Ovary (tissue), 9 donors: ENCODE data around the gene ARID5B. TPM values are rescaled to one million over a fixed set of nuclear protein-coding genes. Genes with fewer than 3 reads are reported as not detected.

Source experiments
- DNase-seq, 5 donors: peaks; one replicate each; pipeline ENCODE4 v3.0.0-alpha.2; 2019 to 2020
- H3K27ac ChIP-seq, 2 donors: fragments of 200-600 bp; one replicate each; pipeline versions ENCODE4 v1.5.1 to v1.8.0; 2019 to 2022
- H3K27me3 ChIP-seq: fragments of 200-600 bp; one replicate; pipeline ENCODE4 v1.8.0; 2022
- H3K36me3 ChIP-seq: fragments of 200-600 bp; sonication (generic); one replicate; pipeline ENCODE4 v1.5.1; 2019
- H3K4me1 ChIP-seq: one replicate; pipeline ENCODE4 v1.8.1; 2013; ENCODE audit warnings: mild to moderate bottlenecking, moderate library complexity; ENCODE audit not compliant: insufficient read depth
- H3K4me3 ChIP-seq: fragments of 200-600 bp; sonication (generic); one replicate; pipeline ENCODE4 v1.5.1; 2017
- H3K9me3 ChIP-seq, 2 donors: fragments of 200-600 bp in 1 of 2; sonication (generic) in 1 of 2; one replicate each; pipeline versions ENCODE4 v1.5.1 to v1.8.1; 2013 to 2019; ENCODE audit warnings: mild to moderate bottlenecking in 1 of 2, moderate library complexity in 1 of 2
- EP300 ChIP-seq: sonication (generic); formaldehyde crosslinking; IDR thresholded peaks from one replicate; pipeline ENCODE4 v1.6.1; 2017; ENCODE audit warnings: antibody characterized with exemption
- POLR2A ChIP-seq: fragments of 450-650 bp; IDR thresholded peaks from one replicate; pipeline ENCODE4 v1.6.1; 2017; ENCODE audit warnings: antibody characterized with exemption, mild to moderate bottlenecking, moderate library complexity
- WGBS, 3 donors: extraction: QIAGEN DNeasy Blood & Tissue Kit in 1 of 3; methylation state at CpG; one replicate each; pipeline versions ENCODE4 v1.1.5 to v1.1.7; 2013 to 2017; 5-methylcytosine and 5-hydroxymethylcytosine counted together
- intact Hi-C, 4 donors: fragments of 100-400 bp; cut with DNase I; formaldehyde crosslinking; loops; one replicate each; pipeline versions ENCODE4 v1.11.0 to v1.15.1; 2022 to 2023
- polyA plus RNA-seq, 2 donors: library from polyadenylated mRNA; stranded (reverse); fragments of 200-250 nt in 1 of 2; fragments of 350-450 nt in 1 of 2; fragmentation: Illumina TruSeq in 1 of 2; extraction: RNeasy Lipid Tissue Mini Kit (QIAGEN cat#74804) in 1 of 2; gene quantifications; one replicate each; pipeline ENCODE4 v1.2.3, GENCODE V29; 2013 to 2014
- total RNA-seq, 7 donors: library from RNA; depleted of rRNA in 2 of 7; stranded (reverse); fragments of >200 nt in 2 of 7; fragmentation: NEBNext Ultra II Directional in 3 of 7; extraction: Animal tissue kit (Norgen Biotek cat#: 25700) in 3 of 7; gene quantifications; one replicate each; pipeline versions ENCODE4 v1.1.0 to v1.2.4, GENCODE V29; 2016 to 2023
- TF ChIP-seq, protein P1 (sequence below), 3 donors: fragments of 450-650 bp in 2 of 3; fragments of 200-600 bp in 1 of 3; IDR thresholded peaks; one replicate each; pipeline versions ENCODE4 v1.5.1 to v1.8.0; 2016 to 2022; ENCODE audit warnings: antibody characterized with exemption in 3 of 3, mild to moderate bottlenecking in 1 of 3
- donor health status: DM: no; HTN: no; CAD: no; lungs with moderate emphysema.
- donor health status: DM: no; HTN: no; CAD: no.
- donor health status: Bipolar disorder and iron deficiency.
- donor health status: DM: yes; HTN: yes; CAD: no.
- donor health status: DM: no; HTN: no; CAD: no.
- donor health status: DM: yes; HTN: yes; CAD: no.

Gene ARID5B
- total and polyA plus RNA-seq, 9 donors, result 18.3 to 61.8 (median 28.3) TPM

DNA sequence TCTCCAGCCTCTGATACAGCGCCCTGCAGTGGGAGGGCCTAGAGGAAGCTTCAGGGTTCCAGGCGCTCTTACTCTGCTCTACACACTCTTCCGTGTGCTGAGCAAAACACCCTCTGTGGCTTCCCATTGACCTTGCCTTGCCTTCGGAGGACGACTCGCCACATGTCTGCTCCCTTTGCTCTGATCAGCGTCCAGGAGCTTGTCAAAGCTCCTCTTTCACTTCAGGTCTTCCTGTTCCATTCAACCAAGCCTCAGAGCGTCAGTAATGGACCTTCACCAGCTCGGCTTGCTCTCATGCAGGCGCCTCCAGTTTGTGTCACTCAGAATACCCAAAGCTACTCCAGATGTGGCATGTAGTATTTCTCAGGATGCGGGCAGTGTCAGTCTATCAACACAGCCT lies 173.9 kb downstream of the ARID5B start:
- H3K4me1 ChIP-seq, result peaks cover 27% of the 10 kb centered on the region
- TF ChIP-seq, protein P1, sequence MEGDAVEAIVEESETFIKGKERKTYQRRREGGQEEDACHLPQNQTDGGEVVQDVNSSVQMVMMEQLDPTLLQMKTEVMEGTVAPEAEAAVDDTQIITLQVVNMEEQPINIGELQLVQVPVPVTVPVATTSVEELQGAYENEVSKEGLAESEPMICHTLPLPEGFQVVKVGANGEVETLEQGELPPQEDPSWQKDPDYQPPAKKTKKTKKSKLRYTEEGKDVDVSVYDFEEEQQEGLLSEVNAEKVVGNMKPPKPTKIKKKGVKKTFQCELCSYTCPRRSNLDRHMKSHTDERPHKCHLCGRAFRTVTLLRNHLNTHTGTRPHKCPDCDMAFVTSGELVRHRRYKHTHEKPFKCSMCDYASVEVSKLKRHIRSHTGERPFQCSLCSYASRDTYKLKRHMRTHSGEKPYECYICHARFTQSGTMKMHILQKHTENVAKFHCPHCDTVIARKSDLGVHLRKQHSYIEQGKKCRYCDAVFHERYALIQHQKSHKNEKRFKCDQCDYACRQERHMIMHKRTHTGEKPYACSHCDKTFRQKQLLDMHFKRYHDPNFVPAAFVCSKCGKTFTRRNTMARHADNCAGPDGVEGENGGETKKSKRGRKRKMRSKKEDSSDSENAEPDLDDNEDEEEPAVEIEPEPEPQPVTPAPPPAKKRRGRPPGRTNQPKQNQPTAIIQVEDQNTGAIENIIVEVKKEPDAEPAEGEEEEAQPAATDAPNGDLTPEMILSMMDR (IDR thresholded peaks at IDR 0.05), result peak in 1 of 3 donors; percentile 8
- TF ChIP-seq POLR2A, result no peak
- no peak overlapping the region for H3K4me3 ChIP-seq
- no peak overlapping the region for H3K27ac ChIP-seq
- H3K9me3 ChIP-seq, result no peaks in the 10 kb centered on the region
- no peaks in the 10 kb centered on the region for H3K27me3 ChIP-seq
- H3K36me3 ChIP-seq, result no peaks in the 10 kb centered on the region
- no peak for DNase-seq
- intact Hi-C loops, result no loop called here
- 71 to 83% (median 74%) methylated on average over 11 of the region's 11 CpGs for WGBS, 3 donors

DNA sequence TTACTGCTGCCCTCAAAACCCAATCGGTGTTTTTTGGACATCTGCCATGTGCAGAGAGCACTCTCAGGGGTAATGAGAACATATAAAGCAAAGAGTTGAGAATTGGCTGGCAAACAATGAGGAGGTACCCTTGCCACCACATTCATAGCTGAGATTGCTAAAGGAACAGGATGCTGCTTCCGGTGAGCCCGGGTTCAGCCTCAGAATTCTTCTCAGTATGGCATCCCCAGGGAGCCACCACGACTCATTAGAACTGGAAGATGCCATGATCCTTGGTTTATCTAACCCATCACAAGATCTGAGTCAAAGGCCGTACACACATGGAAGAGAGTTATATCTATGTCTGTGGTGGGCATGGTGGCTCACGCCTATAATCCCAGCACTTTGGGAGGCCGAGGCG lies 174.4 kb downstream of the ARID5B start:
- H3K4me1 ChIP-seq, result peaks cover 32% of the 10 kb centered on the region
- TF ChIP-seq EP300 (no peak), POLR2A (no peak)
- TF ChIP-seq, protein P1 (IDR thresholded peaks at IDR 0.05), result no peak

DNA sequence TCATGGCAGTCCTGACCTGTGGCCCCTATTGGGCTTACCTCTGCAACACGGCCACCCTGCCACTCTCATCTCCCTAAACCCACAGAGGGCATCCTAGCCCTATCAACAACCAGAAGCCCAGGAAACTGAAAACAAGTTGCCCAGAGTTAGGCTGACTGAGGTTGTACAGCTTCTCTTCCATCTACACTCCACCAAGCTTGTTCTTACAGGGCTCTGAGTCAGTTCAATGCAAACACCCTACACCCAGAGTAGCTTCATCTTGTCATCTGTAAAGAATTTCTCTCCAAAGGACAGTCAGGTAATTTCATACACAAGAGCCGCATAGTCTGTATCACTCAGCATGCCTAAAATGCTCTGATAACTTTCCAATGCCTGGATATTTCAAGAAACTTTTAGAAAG lies 175.4 kb downstream of the ARID5B start:
- Histone ChIP-seq H3K36me3 (no peaks in the 10 kb centered on the region), H3K4me3 (no peak overlapping the region), H3K27ac (peak overlapping the region; percentile 7 to 69), H3K27me3 (no peaks in the 10 kb centered on the region), H3K9me3 (no peaks in the 10 kb centered on the region), H3K4me1 (peaks cover 34% of the 10 kb centered on the region)
- TF ChIP-seq, protein P1 (IDR thresholded peaks at IDR 0.05), result no peak
- no peak for TF ChIP-seq EP300
- no peak for TF ChIP-seq POLR2A
- WGBS, 3 donors, result 11 to 20% (median 11%) methylated on average over 2 of the region's 2 CpGs
- intact Hi-C loops, result no loop called here
- no peak for DNase-seq

More for the DNA sequence above, 174.4 kb downstream of the ARID5B start:
- 83 to 85% (median 83%) methylated on average over 8 of the region's 8 CpGs for WGBS, 3 donors
- Histone ChIP-seq H3K27me3 (no peaks in the 10 kb centered on the region), H3K4me3 (no peak overlapping the region), H3K36me3 (no peaks in the 10 kb centered on the region), H3K9me3 (no peaks in the 10 kb centered on the region), H3K27ac (no peak overlapping the region)
- no peak for DNase-seq
- intact Hi-C loops, result no loop called here

DNA sequence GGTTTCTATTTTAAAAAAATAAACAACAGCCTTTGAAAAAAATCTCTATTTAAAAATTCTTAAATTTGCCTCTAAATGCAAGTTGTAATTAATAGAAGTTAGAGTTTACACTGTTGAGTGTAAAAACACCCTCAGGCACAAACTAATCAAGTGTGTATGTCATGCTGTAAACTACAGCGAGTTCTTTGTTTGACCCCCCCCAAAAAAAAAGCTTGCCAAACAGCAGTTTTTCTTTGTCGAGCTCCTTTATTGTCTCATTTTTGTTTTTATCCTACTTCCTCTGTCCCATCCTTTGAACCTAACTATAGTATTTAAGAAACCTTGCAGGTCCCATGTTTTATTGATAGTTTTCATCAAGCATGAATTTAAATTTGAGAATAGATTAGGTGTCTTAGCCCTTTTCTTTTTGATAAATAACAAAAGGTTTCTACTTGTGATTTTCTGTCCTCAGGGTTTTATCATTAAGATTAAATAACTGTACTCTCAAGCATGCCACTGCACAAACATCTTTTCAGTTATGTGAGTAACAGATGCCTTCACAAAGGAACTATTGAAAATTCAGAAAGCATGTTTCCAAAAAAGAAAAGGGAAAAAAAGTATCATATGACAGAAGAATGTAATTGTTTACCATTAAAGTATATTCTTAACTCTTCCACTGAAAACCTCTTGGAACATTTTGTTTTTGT lies 176.0 kb downstream of the ARID5B start:
- intact Hi-C loops, result no loop called here
- DNase-seq, result no peak
- no peaks in the 10 kb centered on the region for H3K9me3 ChIP-seq
- peak overlapping the region in 1 of 2 donors; percentile 69 for H3K27ac ChIP-seq
- H3K27me3 ChIP-seq, result no peaks in the 10 kb centered on the region
- peaks cover 34% of the 10 kb centered on the region for H3K4me1 ChIP-seq
- no peak overlapping the region for H3K4me3 ChIP-seq
- TF ChIP-seq, protein P1 (IDR thresholded peaks at IDR 0.05), result no peak
- TF ChIP-seq EP300, result no peak
- no peak for TF ChIP-seq POLR2A
- no peaks in the 10 kb centered on the region for H3K36me3 ChIP-seq
- 6 to 12% (median 11%) methylated on average over 2 of the region's 2 CpGs for WGBS, 3 donors
